ENCODE data around the gene SLC5A2.

The SLC5A2 gene

GRCh38 chr16:31470615-31471014, 12.3 kb upstream of the SLC5A2 start:
- Histone ChIP-seq H3K4me3 (ENCODE audit: low read length) (no peak overlapping the region), H3K4me2 (ENCODE audit: low read length) (no peak overlapping the region)
- TF ChIP-seq CTCF (IDR thresholded peaks at IDR 0.05; ENCODE audit: low read depth, low read length) (no peak), EZH2phosphoT487 (IDR thresholded peaks at IDR 0.05; ENCODE audit: low read depth) (no peak)

GRCh38 chr16:31471241-31471874, 11.6 kb upstream of the SLC5A2 start:
- Histone ChIP-seq H3K27me3 (ENCODE audit: low read depth, low read length) (no peaks in the 10 kb centered on the region), H3K79me2 (ENCODE audit: low read length) (no peaks in the 10 kb centered on the region), H3K4me3 (ENCODE audit: low read length) (no peak overlapping the region), H3K9ac (ENCODE audit: low read length) (no peak overlapping the region), H3K9me3 (ENCODE audit: insufficient read depth, low read length) (no peaks in the 10 kb centered on the region), H3K4me1 (ENCODE audit: low read length) (0 out of 2 replicates have a peak, but pooled peaks cover 3% of the 10 kb centered on the region), H3K27ac (ENCODE audit: low read length) (no peak overlapping the region), H4K20me1 (ENCODE audit: insufficient read depth, low read length) (no peaks in the 10 kb centered on the region), H3K36me3 (replicated peaks; ENCODE audit: low read depth, low read length) (no peaks in the 10 kb centered on the region), H3K4me2 (ENCODE audit: low read length) (no peak overlapping the region), H2AFZ (ENCODE audit: low read depth, low read length) (no peak overlapping the region)
- TF ChIP-seq EZH2phosphoT487 (IDR thresholded peaks at IDR 0.05; ENCODE audit: low read depth), result no peak

More at GRCh38 chr16:31470615-31471014, 12.3 kb upstream of the SLC5A2 start:
- Histone ChIP-seq H4K20me1 (ENCODE audit: insufficient read depth, low read length) (no peaks in the 10 kb centered on the region), H3K9ac (ENCODE audit: low read length) (no peak overlapping the region), H3K9me3 (ENCODE audit: insufficient read depth, low read length) (no peaks in the 10 kb centered on the region), H3K27ac (ENCODE audit: low read length) (no peak overlapping the region), H3K27me3 (ENCODE audit: low read depth, low read length) (no peaks in the 10 kb centered on the region), H3K4me1 (ENCODE audit: low read length) (0 out of 2 replicates have a peak, but pooled peaks cover 3% of the 10 kb centered on the region), H2AFZ (ENCODE audit: low read depth, low read length) (no peak overlapping the region), H3K79me2 (ENCODE audit: low read length) (no peaks in the 10 kb centered on the region), H3K36me3 (replicated peaks; ENCODE audit: low read depth, low read length) (no peaks in the 10 kb centered on the region)

- Histone ChIP-seq H3K4me1 (ENCODE audit: low read length) (0 out of 2 replicates have a peak, but pooled peaks cover 3% of the 10 kb centered on the region), H3K9me3 (ENCODE audit: insufficient read depth, low read length) (no peaks in the 10 kb centered on the region), H2AFZ (ENCODE audit: low read depth, low read length) (no peak within 1 kb of the TSS), H3K36me3 (replicated peaks; ENCODE audit: low read depth, low read length) (no peaks in the 10 kb centered on the region), H4K20me1 (ENCODE audit: insufficient read depth, low read length) (no peaks in the 10 kb centered on the region), H3K79me2 (ENCODE audit: low read length) (no peaks in the 10 kb centered on the region), H3K4me2 (ENCODE audit: low read length) (no peak within 1 kb of the TSS), H3K27ac (ENCODE audit: low read length) (no peak within 1 kb of the TSS), H3K4me3 (ENCODE audit: low read length) (no peak within 1 kb of the TSS), H3K27me3 (ENCODE audit: low read depth, low read length) (no peaks in the 10 kb centered on the region), H3K9ac (ENCODE audit: low read length) (no peak within 1 kb of the TSS)
- TF ChIP-seq EZH2phosphoT487 (IDR thresholded peaks at IDR 0.05; ENCODE audit: low read depth) (no peak), CTCF (IDR thresholded peaks at IDR 0.05; ENCODE audit: low read depth, low read length) (no peak)
Measured at GRCh38 chr16:31471875-31472708, 10.8 kb upstream of the SLC5A2 start, which contains the start of gene TGFB1I1. TSS of gene TGFB1I1 (plus strand) at chr16:31472152. CDS start at chr16:31472189, 37 bp downstream.

- no peak overlapping the region for H3K4me2 ChIP-seq (ENCODE audit: low read length)
- 0 out of 2 replicates have a peak, but pooled peaks cover 3% of the 10 kb centered on the region for H3K4me1 ChIP-seq (ENCODE audit: low read length)
- H3K9ac ChIP-seq (ENCODE audit: low read length), result no peak overlapping the region
- H3K27ac ChIP-seq (ENCODE audit: low read length), result no peak overlapping the region
- H3K4me3 ChIP-seq (ENCODE audit: low read length), result no peak overlapping the region
- TF ChIP-seq EZH2phosphoT487 (IDR thresholded peaks at IDR 0.05; ENCODE audit: low read depth) (no peak), CTCF (IDR thresholded peaks at IDR 0.05; ENCODE audit: low read depth, low read length) (no peak)
- no peaks in the 10 kb centered on the region for H3K36me3 ChIP-seq (replicated peaks; ENCODE audit: low read depth, low read length)
- no peaks in the 10 kb centered on the region for H3K27me3 ChIP-seq (ENCODE audit: low read depth, low read length)
- no peaks in the 10 kb centered on the region for H4K20me1 ChIP-seq (ENCODE audit: insufficient read depth, low read length)
- no peak overlapping the region for H2AFZ ChIP-seq (ENCODE audit: low read depth, low read length)
- H3K79me2 ChIP-seq (ENCODE audit: low read length), result no peaks in the 10 kb centered on the region
- no peaks in the 10 kb centered on the region for H3K9me3 ChIP-seq (ENCODE audit: insufficient read depth, low read length)
Measured at GRCh38 chr16:31472709-31473203, 10.2 kb upstream of the SLC5A2 start.
